GOT3 (cell line): ENCODE measurements around the gene CNTN2.

Experiments used
- DNase-seq: peaks from one replicate; lab custom pipeline; 2025; ENCODE audit warnings: mixed read lengths; lab: John Stamatoyannopoulos, UW

The CNTN2 gene

DNA sequence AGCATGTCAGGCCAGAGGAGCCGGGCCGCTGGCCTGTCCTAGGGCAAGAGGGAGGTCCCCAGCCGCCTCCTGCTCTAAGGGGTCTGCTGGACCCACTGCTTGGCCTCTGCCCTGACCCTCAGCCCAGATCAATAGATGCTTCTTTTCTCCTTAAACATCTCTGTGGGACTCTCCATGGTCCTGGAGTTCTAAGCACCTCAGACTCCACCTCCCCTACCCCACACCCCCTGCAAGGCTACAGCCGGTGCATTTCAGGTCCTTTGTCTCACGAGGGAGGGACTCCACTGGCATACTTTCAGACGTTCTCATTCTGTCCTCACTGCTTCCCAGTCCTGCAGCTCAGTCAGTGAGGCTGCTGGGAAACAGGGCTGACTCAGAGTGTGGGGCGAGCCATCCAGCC is 11.0 kb downstream of the CNTN2 start:
- DNase-seq, result no peak

DNA sequence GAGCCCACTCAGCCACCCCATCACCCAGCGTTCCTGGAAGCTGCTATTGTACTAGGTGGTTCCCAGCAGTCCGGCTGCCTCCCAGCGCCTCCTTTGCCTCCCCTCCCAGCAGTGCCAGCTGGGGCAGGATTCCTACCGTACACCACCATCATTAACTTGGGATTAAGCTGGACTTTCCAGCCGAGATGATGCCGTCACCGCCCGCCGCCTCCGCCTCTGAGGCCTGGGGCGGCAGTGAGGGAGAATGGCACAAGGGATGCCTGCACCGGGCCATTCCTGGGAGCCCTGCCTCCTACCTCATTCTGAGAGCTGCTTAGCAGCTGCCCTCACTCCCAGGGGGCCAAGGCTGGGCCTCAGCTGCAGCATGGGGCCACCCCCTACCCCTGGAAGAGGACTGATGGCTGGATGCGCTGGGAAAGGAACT is 13.2 kb downstream of the CNTN2 start:
- no peak for DNase-seq

DNA sequence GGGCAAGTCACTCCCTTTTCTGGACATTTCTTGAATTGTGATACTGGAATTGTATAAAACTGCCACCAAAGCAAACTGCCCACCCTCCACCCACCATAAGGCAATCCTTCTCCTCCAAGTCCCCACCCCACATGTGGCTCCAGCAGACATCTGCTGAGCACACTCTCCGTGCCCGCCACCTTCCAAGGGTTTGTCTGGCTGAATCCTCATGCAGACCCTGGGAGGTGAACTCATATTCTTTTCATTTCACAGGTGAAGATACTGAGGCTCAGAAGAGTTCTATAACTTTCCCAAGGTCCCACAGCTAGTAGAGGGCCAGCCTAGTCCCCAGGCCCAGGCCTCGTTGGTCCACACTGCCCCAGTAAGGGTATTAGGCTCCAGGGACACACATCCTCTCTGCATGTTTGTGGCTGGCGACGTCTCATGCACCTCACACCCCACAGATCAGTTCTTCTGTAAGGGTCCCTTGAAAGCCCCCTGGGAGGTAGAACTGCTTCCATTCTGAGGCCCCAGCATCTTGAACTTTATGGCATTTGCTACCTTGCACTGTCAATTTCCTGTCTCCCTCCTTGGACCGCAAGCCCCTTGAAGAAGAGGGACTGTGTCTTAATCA is 14.1 kb downstream of the CNTN2 start:
- DNase-seq, result no peak

DNA sequence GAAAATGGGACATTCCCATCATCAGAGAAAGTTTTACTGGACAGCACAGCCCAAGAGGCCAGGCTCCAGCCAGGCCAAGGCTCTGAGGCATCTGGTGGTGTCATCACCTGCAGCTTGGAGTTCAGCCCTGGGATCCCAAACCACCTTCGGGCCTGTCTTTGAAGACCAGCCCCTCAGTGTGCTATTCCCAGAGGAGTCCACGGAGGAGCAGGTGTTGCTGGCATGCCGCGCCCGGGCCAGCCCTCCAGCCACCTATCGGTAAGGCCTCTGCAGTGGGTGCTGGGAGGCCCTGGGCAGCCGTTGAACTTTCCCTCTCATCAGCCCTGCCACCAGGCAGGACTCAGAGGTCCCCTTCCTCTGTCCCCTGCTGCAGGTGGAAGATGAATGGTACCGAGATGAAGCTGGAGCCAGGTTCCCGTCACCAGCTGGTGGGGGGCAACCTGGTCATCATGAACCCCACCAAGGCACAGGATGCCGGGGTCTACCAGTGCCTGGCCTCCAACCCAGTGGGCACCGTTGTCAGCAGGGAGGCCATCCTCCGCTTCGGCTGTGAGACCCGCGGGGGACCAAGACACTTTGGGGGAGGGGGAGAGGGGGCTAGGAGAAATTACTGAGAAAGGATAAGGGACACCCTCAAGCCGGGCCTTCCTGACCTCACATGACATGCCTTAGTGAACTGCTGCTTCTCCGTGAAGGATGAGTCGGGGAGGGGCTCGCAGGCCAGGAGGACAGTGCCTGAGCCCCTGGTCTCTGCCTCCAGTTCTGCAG is 15.0 kb downstream of the CNTN2 start:
- no peak for DNase-seq

DNA sequence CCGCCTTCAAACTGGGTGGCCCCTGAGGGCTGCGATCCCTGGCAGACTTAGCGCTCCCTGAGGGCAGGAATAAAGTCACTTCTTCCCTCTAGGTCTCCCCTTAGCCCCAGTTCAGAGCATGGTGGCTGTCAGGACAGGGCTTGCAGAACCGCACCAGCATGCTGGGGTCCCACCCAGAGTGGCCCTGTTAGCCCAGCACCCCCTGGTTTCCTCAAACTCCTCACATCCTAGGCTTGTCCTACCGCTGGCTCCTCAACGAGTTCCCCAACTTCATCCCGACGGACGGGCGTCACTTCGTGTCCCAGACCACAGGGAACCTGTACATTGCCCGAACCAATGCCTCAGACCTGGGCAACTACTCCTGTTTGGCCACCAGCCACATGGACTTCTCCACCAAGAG is 15.8 kb downstream of the CNTN2 start:
- DNase-seq, result no peak

DNA sequence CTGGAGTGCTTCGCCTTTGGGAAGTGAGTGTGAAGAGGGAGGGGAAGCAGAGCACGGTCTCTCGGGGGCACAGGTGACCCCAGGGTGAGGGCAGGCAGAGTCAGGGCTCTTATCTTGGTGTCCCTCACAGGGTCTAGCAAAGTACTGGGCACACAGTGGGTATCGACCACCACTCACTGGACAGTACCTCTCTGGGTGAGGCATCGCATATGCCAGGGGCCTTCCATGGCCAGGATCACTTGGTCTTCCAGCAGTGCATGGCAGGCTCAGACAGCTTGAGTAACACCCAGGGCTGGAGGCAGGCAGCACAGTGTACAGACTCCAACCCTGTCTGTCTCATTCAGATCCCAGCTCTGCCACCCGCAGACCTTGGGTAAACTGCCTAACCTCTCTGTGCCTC is 16.6 kb downstream of the CNTN2 start:
- no peak for DNase-seq

DNA sequence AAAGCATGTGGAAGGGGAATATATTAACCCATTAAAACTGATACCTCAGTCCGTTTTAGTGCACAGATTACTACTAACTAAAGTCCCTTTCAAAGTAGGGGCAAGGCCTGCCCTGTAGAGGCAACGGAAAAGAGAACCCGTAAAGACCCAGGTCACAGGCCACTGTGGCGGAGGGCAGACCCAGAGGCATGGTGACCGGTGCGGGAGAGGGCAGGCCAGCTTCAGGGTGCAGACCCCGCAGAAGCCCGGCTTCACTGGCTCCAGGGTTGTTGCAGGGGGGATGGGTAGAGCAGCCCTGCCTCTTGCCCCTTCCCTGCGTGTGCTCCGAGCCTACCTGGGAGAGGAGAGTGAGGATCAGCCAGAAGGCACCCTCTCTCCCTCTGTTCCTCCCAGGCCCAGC is 17.7 kb downstream of the CNTN2 start:
- no peak for DNase-seq

DNA sequence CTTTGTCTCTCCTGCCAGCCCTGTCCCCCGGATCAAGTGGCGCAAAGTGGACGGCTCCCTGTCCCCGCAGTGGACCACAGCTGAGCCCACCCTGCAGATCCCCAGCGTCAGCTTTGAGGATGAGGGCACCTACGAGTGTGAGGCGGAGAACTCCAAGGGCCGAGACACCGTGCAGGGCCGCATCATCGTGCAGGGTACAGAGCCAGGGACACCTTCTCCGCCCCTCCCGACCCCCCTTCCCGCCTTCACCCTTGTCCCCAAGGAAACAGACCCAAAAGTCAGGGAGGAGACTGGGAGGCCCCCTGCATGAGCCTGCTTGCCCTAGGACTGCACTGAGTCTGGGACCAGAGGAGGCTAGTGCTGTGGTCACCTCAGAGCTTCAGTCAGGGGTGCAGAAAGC is 18.2 kb downstream of the CNTN2 start:
- no peak for DNase-seq

DNA sequence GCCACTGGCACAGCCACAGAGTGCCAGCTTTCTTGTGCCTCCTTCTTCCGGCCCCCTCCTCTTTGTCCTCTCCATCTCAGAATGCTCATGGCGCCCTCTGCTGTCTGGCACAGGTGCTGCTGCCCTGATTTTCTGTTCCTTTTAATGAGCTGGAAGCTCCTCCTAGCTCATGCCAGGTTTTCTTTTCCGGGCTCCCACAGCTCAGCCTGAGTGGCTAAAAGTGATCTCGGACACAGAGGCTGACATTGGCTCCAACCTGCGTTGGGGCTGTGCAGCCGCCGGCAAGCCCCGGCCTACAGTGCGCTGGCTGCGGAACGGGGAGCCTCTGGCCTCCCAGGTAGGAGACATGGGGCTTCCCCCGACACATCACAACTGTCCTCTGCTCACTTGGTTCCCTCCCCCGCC is 18.7 kb downstream of the CNTN2 start:
- DNase-seq, result peak; percentile 12

DNA sequence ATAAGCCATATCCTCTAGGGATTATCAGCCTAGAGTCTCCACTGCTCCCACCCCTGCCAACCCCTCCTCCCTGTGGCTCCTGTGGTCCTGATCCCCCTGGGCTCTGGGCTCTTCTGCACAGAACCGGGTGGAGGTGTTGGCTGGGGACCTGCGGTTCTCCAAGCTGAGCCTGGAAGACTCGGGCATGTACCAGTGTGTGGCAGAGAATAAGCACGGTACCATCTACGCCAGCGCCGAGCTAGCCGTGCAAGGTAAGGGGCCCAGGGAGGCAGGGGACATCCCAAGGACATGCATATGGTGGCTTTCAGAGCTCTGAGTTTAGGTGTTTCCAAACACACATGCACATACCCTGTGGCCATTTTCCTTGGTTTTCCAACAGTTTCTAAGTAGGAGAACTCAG is 19.3 kb downstream of the CNTN2 start:
- no peak for DNase-seq

DNA sequence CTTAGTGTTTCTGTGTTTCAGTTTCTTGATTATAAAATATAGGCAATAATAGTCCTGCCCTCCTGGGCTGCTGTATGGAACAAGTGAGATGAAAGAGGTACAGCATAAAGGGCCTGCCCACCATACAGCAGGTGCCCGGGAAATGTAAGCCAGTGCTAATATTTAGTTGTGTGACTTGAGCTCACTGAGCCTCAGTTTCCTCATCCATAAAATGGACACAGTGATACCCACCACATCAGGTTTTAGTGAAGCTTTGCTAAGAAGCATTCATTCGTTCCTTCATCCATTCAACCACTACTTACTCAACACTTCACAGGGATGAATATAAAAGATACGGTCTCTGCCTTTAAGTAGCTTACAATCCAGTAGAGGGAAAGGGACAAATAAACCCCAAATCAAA is 19.9 kb downstream of the CNTN2 start:
- no peak for DNase-seq

DNA sequence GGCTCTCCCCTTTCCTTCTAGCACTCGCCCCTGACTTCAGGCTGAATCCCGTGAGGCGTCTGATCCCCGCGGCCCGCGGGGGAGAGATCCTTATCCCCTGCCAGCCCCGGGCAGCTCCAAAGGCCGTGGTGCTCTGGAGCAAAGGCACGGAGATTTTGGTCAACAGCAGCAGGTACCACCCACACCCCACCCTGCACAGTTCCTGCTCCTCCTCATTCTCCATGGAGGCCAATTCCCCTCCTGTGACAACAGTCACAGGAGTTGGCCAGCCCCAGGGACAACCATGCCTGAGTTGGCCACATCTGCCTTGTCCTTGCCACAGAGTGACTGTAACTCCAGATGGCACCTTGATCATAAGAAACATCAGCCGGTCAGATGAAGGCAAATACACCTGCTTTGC is 21.3 kb downstream of the CNTN2 start:
- DNase-seq, result no peak

DNA sequence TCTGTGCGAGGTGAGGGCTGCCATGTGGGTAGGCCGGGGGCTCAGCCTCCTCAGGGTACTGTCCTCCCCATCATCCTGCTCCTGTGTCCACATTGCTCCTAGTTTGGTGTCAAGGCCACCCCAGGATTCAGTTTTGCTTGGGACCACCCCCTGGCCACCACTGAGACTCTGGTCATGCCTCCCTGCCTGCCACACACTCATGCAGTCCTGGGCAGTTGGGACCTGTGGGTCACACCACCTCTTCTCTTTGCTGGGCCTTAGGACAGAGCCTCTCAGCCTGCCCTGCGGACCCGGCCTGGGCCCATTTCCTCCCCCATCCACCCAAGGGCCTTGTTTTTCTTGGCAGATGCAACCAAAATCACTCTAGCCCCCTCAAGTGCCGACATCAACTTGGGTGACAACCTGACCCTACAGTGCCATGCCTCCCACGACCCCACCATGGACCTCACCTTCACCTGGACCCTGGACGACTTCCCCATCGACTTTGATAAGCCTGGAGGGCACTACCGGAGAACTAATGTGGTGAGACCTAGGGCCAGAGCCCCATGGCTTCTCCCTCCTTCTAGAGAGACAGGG is 21.8 kb downstream of the CNTN2 start:
- no peak for DNase-seq

DNA sequence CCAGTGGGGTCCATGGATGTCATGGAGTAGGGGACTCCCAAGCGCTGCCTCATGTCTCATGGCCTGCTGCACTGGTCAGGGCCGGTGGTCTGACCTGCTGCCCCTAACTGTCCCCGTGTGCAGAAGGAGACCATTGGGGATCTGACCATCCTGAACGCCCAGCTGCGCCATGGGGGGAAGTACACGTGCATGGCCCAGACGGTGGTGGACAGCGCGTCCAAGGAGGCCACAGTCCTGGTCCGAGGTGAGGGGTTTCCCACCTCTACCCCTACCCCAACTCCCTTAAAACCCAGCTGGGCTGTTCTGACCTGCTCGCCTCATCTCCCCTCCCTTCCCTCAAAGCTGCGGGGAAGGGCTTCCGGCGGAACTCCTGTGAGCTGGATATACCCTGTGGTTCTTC is 22.7 kb downstream of the CNTN2 start:
- DNase-seq, result no peak

DNA sequence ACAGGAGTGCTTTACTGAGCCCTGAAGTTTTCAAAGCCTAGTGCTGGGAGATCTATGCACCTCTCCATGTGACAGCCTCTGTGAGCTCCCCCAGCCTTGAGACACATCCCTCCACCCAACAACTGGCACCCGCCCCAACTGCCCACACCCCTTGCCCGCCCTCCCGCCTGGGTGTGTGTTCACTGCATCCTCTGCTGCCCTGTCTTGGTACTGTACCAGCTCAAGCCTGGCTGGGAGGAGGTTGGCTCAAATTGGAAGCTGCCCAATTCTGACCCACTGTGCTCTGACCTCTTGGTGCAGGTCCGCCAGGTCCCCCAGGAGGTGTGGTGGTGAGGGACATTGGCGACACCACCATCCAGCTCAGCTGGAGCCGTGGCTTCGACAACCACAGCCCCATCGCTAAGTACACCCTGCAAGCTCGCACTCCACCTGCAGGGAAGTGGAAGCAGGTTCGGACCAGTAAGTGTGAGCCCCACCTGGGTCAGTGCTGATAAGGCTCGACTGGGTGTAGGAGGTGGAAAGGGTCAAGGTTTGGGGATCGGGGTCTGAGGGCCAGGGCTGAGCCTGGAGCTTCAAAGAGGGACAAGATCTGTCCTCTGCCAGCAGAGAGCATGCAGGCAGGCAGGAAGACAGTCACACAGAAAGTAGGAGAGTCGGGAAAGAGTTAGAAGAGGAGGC is 23.3 kb downstream of the CNTN2 start:
- no peak for DNase-seq

DNA sequence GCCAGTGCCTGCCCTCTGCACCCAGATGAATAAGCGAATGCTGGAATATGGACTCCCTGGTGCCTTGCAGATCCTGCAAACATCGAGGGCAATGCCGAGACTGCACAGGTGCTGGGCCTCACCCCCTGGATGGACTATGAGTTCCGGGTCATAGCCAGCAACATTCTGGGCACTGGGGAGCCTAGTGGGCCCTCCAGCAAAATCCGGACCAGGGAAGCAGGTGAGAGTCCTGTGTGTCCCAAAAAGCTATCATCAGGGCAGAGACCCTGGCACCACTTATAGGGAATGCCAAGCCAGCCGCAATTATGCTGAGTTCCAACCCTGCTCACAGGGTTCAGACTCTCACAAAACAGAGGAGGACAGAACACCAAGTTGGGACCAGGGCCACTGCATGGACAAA is 24.0 kb downstream of the CNTN2 start:
- DNase-seq, result no peak

DNA sequence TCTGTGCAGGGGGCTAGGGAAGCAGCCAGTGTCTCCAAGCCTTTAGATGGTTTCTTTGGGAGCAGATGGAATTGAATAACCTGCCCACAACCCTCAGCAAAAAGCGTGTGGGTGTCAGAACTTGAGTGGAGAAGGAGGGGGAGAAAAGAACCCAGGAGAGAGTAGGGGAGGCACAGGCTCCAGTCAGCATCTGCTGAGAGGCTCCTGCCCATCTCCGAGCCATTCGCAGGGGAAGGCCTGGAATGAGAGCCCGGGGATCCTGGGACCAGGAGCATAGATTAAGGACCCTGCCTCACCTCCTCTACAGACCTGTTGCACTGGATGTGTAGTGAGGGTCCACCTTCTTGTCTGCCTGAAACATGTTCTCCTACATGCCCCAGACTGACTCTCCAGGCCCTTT is 25.0 kb downstream of the CNTN2 start:
- DNase-seq, result no peak

DNA sequence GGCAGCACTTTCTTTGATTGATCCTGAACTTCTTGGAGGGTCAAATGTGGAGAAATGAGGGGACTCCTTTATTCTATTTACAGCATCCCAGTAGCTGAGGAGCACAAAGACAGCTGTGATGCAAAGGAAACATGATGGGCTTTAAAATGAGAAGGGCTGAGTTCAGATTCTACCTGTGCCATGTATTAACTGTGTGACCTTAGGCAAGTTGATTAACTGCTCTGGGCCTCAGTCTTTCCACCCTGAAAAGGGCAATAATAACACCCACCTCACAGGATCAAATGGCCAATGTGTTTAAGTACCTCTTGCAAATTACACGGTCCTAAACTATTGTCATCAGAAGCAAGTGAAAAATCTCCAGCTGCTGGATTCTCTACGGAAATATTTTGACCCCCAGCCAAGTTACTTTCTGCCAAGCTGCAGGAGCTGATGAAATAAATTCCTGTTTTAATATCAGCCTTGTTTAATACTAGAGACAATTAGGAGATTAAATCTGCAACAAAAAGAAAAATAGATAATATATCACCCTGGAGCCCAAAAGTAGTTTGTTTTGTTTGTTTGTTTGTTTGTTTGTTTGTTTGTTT is 25.5 kb downstream of the CNTN2 start:
- no peak for DNase-seq

DNA sequence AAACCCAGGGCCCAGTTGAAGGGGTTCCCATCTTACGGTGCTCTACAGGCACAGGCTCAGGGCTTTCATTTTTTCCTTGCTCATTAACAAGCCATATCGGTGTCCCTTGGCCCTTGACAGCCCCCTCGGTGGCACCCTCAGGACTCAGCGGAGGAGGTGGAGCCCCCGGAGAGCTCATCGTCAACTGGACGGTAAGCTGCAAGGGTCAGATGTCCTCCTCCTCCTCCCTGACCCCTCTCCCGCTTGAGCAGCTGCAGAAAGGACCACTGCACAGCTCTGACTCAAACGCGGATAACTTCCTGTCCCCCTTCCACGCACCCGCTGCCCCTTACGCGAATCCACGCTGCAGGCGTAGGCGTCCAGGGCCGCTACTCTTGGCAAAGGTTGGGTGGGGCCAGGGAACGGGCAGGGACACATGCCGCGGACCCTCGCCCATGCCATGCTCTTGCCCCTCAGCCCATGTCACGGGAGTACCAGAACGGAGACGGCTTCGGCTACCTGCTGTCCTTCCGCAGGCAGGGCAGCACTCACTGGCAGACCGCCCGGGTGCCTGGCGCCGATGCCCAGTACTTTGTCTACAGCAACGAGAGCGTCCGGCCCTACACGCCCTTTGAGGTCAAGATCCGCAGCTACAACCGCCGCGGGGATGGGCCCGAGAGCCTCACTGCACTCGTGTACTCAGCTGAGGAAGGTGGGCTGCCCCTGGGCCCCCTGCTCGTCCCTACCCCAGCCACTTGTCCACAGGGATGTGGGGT is 26.5 kb downstream of the CNTN2 start:
- DNase-seq, result no peak

DNA sequence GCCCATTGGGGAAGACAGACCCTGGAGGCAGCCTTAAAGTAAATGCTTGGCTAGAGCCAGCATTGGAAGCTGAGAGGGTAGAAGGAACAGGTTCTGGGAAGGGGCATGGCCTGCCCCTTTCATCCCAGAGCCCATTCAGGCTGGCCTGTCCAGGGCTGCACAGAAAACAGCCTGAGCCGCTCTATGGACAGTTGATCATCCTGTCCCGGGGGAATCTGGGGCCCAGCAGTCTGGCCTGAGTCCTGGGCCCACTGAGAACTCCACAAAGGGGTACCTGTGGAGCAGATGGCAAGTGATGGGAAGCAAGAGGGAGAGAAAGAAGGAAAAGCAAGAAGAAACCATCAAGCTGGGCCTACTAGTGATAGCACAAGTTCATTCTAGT is 28.0 kb downstream of the CNTN2 start:
- DNase-seq, result no peak

DNA sequence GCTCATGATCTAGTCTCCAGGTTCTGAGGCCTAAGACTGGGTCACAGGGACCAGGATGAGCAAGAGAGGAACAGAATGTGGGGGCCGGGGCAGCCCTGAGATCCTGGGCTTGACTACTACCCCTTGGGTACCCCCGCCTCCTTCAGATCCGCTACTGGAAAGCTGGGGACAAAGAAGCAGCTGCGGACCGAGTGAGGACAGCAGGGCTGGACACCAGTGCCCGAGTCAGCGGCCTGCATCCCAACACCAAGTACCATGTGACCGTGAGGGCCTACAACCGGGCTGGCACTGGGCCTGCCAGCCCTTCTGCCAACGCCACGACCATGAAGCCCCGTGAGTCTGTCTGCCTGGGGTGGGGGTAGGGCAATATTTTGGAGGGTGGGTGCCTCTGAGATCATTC is 28.8 kb downstream of the CNTN2 start:
- DNase-seq, result no peak

DNA sequence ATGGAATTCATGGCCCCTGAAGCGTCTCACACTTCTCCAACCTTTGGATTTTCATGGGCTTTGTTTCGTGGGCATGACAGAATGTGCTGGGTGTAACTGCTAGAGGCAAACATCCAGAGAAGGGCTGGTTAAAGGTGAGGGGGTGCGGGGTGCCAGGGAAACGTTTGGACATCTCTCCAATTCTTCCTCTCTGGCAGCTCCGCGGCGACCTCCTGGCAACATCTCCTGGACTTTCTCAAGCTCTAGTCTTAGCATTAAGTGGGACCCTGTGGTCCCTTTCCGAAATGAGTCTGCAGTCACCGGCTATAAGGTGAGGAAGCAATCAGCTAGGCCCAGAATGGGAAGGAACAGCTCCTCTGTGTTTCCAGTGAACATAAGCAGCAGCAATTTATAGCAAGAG is 29.3 kb downstream of the CNTN2 start:
- no peak for DNase-seq
